Nephron (organoid): ENCODE data around the gene CD34.

Source experiments
- H3K27ac Mint-ChIP-seq, 3 experiments: 2 replicates each; pipeline ENCODE4 v1.8.0; 2020; ENCODE audit warnings: mixed read lengths in 3 of 3, mild to moderate bottlenecking in 2 of 3, moderate library complexity in 1 of 3
- H3K27me3 Mint-ChIP-seq: 2 replicates; pipeline ENCODE4 v1.8.0; 2021; ENCODE audit warnings: low read depth, mild to moderate bottlenecking, moderate library complexity, mixed read lengths
- H3K36me3 Mint-ChIP-seq: 2 replicates; pipeline ENCODE4 v1.8.0; 2020; ENCODE audit warnings: low read depth, mixed read lengths
- H3K4me1 Mint-ChIP-seq: 2 replicates; pipeline ENCODE4 v1.8.0; 2020; ENCODE audit warnings: mixed read lengths
- H3K4me3 Mint-ChIP-seq, 3 experiments: 2 replicates each; pipeline ENCODE4 v1.8.0; 2020; ENCODE audit warnings: mild to moderate bottlenecking in 3 of 3, mixed read lengths in 3 of 3, moderate library complexity in 2 of 3
- H3K9me3 Mint-ChIP-seq: 2 replicates; pipeline ENCODE4 v1.8.0; 2020; ENCODE audit warnings: mixed read lengths
- TF ChIP-seq, protein P1 (sequence below), 3 experiments: fragments of 200-600 bp; sonication (generic); IDR thresholded peaks; one replicate each; pipeline ENCODE4 v1.5.0; 2021; ENCODE audit warnings: antibody characterized with exemption in 3 of 3; ENCODE audit not compliant: unreplicated experiment in 3 of 3

Gene CD34

DNA sequence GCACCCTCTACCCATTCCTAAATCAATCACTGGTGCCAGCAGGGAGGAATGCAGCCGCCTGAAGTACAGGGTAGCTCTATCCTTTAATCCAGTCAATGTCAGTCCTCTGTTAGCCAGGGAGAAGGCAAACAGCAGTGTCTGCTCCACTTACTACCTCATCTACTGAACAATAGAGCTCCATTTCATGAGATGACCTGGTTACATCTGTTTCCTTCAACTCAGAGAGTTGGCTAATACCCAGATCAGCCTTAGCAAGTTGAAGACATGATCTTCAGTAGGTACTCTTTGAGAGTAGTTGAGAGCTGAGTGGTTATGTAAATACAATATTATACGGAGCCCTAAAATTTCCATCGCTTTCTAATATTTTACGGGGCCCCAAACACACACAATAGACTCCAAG, 46.1 kb upstream of the CD34 start:
- H3K36me3 Mint-ChIP-seq, result no peaks in the 10 kb centered on the region
- H3K27ac Mint-ChIP-seq, result no peak overlapping the region
- TF ChIP-seq, protein P1, sequence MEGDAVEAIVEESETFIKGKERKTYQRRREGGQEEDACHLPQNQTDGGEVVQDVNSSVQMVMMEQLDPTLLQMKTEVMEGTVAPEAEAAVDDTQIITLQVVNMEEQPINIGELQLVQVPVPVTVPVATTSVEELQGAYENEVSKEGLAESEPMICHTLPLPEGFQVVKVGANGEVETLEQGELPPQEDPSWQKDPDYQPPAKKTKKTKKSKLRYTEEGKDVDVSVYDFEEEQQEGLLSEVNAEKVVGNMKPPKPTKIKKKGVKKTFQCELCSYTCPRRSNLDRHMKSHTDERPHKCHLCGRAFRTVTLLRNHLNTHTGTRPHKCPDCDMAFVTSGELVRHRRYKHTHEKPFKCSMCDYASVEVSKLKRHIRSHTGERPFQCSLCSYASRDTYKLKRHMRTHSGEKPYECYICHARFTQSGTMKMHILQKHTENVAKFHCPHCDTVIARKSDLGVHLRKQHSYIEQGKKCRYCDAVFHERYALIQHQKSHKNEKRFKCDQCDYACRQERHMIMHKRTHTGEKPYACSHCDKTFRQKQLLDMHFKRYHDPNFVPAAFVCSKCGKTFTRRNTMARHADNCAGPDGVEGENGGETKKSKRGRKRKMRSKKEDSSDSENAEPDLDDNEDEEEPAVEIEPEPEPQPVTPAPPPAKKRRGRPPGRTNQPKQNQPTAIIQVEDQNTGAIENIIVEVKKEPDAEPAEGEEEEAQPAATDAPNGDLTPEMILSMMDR (IDR thresholded peaks at IDR 0.05; ENCODE audit: unreplicated experiment in 3 of 3), result no peak
- peaks cover 20% of the 10 kb centered on the region for H3K9me3 Mint-ChIP-seq
- no peak overlapping the region for H3K4me3 Mint-ChIP-seq
- H3K27me3 Mint-ChIP-seq, result peaks cover 60% of the 10 kb centered on the region
- H3K4me1 Mint-ChIP-seq, result no peaks in the 10 kb centered on the region

DNA sequence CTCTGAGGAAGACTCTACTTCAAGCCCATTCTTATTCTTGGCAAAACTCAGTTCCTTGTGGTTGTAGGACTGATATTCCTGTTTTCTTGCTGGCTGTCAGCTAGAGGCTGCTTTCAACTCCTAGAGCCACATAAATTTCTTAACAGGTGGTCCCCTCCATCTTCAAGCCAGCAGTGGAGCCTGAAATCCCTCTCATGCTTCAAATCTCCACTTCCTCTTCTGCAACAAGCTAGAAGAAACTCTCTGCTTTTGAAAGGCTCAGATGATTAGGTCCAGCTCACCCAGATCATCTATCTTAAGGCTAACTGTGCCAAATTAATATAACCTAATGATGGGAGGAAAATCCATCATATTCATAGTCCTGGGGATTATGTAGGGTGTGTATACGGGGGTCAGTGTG, 43.2 kb upstream of the CD34 start:
- peaks cover 41% of the 10 kb centered on the region for H3K27me3 Mint-ChIP-seq

DNA sequence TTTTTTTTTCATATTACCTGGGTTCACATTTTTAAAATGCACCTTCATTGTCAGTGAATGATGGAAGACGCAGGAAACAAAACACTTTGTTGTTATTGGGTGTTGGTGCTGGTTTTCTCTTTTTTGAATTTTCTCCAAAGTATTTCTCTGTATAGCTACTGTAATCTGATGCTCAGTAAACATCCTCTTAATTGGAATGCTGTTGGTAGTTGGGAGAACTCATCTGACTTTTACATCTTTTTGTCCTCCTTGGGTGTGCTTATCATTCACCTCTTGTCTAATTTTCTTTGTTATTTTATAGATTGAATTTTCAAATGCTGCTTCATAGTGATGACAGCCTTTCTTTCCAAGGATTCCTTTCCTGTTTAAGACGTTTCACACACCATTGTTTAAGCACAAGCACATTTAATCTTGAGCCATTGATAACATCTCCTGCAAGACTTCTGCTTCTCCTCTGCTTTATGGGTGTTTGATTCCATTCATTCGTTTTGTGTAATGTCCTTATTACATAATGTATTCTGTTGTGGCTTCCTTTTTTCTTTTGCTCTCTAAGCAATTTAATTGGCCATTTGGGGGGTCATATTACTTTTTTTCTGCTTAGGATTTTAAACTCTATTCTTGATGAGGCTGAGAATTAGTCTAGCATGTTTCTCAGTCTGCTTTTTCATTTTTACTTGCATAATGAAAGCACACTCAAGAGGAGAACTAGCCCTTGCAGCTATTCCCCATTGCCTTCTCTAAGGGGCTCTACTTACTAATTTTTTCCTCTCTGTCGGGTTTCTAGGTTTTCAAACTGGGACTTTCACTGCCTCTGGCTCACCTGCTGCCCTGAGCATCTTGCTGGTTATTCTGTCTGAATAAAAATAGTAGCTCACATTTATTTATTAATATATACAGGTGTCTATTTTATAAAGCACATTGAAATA, 42.0 kb upstream of the CD34 start:
- H3K4me1 Mint-ChIP-seq, result no peaks in the 10 kb centered on the region

More for the DNA sequence above, 43.2 kb upstream of the CD34 start:
- H3K27ac Mint-ChIP-seq, result no peak overlapping the region
- TF ChIP-seq, protein P1 (IDR thresholded peaks at IDR 0.05; ENCODE audit: unreplicated experiment in 3 of 3), result no peak
- no peaks in the 10 kb centered on the region for H3K36me3 Mint-ChIP-seq
- no peaks in the 10 kb centered on the region for H3K4me1 Mint-ChIP-seq
- no peak overlapping the region for H3K4me3 Mint-ChIP-seq
- H3K9me3 Mint-ChIP-seq, result peaks cover 20% of the 10 kb centered on the region

DNA sequence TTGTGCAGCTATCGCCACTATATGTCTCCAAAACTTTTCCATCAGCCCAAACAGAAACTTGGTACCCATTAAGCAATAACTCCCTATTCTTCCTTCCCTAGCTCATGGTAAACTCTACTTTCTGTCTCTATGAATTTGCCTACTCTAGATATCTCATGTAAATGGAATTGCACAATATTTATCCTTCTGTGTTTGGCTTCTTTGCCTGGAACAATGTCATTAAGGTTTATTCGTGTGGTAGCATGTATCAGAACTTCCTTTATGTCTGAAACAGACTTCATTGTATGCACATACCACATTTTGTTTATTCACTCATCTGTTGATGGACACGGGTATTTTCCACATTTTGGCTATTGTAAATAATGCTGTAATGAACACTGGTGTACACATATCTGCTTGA, 40.7 kb upstream of the CD34 start:
- H3K4me3 Mint-ChIP-seq, result no peak overlapping the region
- H3K9me3 Mint-ChIP-seq, result peaks cover 17% of the 10 kb centered on the region
- H3K27ac Mint-ChIP-seq, result no peak overlapping the region
- no peaks in the 10 kb centered on the region for H3K4me1 Mint-ChIP-seq
- peaks cover 20% of the 10 kb centered on the region for H3K27me3 Mint-ChIP-seq
- H3K36me3 Mint-ChIP-seq, result no peaks in the 10 kb centered on the region
- TF ChIP-seq, protein P1 (IDR thresholded peaks at IDR 0.05; ENCODE audit: unreplicated experiment in 3 of 3), result no peak

More for the DNA sequence above, 42.0 kb upstream of the CD34 start:
- H3K27me3 Mint-ChIP-seq, result peaks cover 30% of the 10 kb centered on the region
- TF ChIP-seq, protein P1 (IDR thresholded peaks at IDR 0.05; ENCODE audit: unreplicated experiment in 3 of 3), result no peak
- H3K9me3 Mint-ChIP-seq, result peaks cover 20% of the 10 kb centered on the region
- H3K36me3 Mint-ChIP-seq, result no peaks in the 10 kb centered on the region
- H3K27ac Mint-ChIP-seq, result no peak overlapping the region
- H3K4me3 Mint-ChIP-seq, result no peak overlapping the region

DNA sequence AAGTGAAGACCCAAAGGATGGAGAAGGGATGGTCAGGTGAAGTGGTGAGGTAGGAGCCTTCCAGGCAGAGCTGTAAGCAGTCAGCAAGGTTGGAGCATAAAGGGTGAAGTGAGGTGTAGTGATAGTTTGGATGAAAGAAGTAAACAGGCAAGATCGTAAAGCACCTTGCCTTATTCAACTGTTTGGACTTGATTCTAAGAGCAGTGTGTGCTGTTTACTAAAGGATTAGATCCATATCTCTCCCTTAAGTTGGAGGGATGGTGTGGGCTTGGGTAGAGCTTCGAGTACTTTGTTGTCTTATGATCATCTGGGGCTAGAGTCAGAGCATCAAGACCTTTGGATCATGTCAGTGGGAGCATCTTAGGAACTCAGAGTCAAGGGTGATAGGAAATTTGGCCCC, 39.8 kb upstream of the CD34 start:
- Mint-ChIP-seq H3K4me3 (no peak overlapping the region), H3K4me1 (no peaks in the 10 kb centered on the region), H3K36me3 (no peaks in the 10 kb centered on the region), H3K27ac (no peak overlapping the region), H3K27me3 (peaks cover 14% of the 10 kb centered on the region), H3K9me3 (peaks cover 15% of the 10 kb centered on the region)
- TF ChIP-seq, protein P1 (IDR thresholded peaks at IDR 0.05; ENCODE audit: unreplicated experiment in 3 of 3), result no peak
